KBM-7 (cell line): ENCODE measurements around the gene ENTPD2.

Source experiments
- DNase-seq: peaks from one replicate; pipeline ENCODE4 v3.0.0-alpha.2; 2015
- in situ Hi-C: fragments of 300-500 bp; cut with MboI; formaldehyde crosslinking; loops from 2 replicates; pipeline ENCODE4 v1.14.3; 2020; ENCODE audit warnings: low sequenced_read_pairs, low pct_unique_long_range_greater_than_20kb, mixed read lengths

Gene ENTPD2

DNA sequence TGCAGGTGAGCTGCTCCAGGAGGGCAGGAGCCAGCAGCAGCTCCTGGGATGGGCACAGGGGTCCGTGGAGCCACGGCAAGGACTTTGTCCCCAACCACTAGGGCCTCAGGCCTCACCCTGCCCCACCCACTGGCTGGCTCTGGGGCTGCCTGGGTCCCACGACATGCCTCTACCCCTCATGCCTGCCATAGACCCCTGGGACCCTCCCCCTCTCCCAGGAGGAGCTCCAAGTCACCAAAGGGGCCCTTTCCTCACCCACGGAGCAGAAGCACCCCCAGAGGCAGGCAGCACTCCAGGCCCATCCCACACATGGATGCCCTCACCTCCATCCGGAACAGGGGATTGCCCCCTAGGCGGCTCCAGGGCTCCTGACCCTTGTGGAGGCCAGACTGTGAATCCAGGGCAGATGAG is 32.3 kb downstream of the ENTPD2 start:
- DNase-seq: no peak
- in situ Hi-C loops: no loop called here

DNA sequence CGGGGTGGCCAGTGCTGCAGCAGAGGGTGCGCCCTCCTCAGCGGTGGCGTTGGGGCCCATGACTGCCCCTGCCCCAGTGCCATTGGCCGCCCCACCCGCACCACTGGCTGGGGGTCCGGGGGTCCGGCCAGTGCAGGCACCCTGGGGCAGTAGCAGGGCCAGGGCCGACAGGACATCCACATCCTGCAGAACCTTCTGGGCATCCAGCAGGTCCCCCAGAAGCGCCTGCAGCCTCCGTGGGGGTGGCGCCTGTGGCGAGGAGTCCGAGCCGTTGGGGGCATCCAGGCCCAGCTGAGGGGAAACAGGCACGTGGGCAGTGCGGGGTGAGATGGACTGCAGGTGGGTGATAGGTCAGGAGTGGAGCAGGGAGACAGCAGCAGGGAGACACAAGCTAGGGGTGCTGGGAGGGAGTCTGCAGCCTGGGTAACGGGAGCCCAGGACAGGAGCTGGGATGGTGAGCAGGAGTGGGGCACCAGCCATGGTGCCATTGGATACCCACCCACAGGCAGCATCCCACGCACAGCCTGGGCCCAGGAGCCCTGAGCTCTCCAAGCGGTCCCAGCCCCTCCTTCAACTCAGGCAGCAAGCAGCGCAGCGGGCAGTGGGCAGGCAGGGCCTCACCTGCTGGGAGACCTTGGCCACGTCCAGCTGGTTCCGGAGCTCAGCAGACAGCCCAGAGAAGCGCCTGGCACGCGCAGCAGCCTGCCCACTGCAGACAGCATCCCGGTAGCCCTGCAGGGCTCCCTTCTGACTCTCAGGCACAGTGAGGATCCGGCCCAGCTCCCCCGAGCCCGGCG is 32.9 kb downstream of the ENTPD2 start:
- no peak for DNase-seq
- in situ Hi-C loops: no loop called here

DNA sequence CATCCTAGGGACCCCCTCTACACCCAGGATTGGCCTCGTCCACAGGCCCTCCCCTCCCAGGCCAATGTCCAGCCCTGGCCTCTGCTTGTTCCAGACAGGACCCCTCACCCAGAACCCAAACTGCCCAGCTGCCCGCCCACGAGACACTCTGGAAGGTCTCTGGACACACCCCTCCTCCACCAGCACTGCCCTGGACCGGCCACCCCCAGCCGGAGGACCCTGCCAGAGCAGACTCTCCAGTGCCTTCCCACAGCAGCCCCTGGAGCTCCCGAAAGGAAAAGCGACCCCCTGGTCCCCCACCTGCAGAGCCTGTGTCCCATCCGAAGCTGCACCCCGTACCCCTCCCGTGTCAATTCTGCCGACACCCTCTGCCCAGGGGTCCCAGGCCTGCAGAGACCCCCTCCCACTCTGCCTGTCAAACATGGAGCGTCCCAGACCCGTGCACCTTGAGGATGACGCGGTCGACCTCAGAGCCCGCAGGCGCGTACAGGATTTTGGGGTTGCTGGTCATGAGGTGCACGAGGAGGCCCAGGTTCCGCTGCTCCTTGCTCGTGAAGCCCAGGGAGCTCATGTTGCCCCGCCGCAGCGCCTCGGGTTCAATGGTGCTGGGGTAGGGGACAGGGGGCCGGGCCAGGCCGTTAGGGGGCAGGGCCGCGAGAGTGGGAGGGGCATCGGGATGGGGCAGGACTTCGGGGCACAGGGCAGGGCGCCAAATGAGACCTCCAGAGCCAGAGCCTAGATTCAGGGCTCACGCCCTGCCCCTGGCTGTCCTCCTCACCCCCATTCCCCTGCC is 33.8 kb downstream of the ENTPD2 start:
- DNase-seq: no peak
- in situ Hi-C loops: no loop called here

DNA sequence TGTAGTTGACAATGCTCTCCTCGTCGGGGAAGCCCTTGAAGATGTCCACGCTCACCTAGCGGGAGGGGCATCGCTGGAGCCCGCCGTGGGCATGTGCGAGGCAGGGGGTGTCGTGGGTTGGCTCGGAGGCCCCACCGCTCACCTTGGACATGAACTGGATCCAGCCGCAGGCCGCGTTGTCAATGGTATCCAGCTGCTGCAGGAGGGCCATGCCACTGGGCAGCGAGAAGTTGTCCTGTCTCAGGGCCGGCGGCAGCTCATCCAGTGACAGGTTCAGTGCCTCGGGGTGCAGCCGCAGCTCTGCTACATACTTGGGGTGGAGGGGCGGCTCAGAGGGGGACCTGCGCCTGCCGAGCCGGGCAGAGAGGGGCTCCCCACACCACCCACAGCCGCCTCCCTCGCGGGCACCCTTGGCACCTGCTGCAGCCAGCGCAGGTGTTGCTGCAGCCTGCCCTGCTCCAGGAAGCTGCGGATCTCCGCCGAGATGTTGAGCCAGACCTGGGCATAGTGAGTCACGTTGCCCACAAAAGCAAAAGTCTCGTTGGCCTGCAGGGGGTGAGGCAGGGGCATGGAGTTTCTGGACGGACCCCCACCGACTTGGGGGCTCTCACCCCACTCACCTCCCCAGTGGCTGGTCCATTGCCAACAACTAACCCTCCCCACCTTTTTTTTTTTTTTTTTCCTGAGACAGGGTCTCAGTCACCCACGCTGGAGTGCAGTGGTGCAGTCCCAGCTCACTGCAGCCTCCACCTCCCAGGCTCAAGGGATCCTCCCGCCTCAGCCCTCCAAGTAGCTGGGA is 34.9 kb downstream of the ENTPD2 start:
- in situ Hi-C loops: no loop called here
- no peak for DNase-seq

DNA sequence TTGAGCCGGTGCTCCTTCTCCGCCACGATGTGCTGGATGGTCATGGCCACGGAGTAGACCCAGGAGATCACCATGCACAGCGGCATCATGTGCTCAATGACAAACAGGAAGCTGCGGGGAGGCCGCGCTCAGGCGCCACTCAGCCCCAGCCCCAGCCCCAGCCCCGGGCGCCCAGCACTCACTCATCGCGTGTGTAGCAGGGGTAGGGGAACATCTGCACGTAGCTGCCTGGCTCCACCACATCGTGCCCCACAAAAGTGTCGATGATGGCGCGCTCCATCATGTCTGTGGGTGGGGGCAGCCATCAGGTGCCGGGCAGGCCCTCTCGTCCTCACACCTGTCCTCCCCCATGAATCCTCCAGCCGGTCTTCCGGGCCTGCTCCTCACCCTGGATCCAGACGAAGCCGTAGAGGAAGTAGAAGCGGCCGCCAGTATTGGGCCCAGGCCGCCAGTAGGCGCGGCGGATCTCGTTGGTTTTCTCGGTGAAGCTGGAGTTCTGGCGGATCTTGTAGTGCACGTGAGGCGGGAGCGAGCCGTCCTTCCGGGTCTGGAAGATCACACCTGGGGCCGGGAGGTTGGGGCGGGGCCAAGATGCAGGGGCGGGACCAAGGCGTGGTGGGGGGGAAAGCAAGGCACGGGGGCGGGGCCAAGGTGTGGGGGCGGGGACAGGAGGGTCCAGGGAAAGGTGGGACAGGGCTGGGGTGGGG is 35.9 kb downstream of the ENTPD2 start:
- no peak for DNase-seq
- in situ Hi-C loops: no loop called here

DNA sequence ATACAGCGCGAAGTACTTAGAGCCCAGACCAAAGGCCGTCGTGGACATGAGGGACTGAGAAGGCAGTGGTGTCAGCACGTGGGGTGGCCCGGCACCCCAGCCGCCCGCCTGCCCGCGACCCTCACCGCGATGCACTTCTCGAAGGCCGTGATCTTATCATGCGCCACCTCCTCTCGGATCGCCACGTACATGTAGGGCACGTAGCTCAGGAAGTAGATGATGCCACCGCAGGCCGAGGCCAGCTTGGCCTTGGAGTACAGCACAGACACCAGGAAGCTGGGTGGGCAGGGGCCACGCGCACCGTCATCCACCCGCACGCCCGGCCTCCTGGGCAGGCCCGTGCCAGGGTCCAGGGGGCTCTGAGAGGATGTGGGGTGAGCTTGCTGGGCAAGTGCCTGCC is 36.8 kb downstream of the ENTPD2 start:
- in situ Hi-C loops: no loop called here
- DNase-seq: no peak

DNA sequence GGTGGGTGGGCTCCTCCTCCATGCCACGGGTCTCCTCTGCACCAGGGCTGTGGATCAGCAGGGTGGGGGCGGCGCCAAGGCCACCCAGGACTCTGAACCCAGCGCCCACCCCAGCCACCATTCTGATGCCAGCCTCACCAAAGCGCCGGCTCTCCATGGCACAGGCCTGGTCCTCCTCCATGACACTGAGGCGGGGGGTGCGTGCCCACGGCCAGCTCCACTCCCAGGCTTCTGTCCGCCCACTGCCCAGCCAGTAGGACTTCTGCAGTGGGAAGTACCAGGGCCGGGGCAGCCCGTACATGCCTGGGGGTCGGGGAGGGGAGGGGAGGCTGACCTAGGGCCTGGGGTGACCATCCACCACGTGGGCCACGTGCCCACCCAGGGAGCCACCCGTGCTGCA is 37.4 kb downstream of the ENTPD2 start:
- in situ Hi-C loops: no loop called here
- DNase-seq: no peak

DNA sequence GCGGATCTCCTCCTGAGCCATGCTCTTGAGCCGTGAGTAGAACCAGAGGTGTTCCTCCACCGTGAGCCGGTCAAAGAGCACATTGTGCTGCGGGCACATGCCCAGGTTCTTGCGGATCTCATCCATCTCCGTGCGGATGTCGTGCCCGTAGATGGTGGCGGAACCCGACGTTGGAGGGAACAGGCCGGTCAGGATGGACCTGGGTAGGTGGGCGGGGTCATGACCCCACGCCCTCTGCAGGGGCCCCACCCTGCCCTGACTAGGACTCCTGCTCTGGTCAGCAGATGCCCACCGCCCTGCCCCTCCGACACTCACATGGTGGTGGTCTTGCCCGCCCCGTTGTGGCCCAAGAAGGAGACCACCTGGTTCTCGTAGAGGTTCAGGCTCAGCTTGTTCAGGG is 37.9 kb downstream of the ENTPD2 start:
- no peak for DNase-seq
- in situ Hi-C loops: no loop called here

DNA sequence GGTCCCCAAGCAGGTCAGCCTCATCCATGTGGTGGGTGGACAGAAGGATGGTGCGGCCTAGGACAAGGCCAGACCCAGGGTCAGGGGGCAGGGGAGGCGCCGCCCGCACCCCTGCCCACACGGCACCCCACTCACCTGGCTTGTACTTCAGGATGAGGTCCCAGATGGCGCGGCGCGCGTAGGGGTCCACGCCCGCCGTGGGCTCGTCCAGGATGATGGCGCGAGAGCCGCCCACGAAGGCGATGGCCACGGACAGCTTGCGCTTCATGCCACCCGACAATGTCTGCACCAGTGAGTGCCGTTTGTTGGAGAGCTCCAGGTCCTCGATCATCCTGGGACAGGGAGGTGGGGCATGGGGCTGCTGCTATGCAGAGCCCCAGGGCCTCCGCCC is 38.3 kb downstream of the ENTPD2 start:
- DNase-seq: no peak
- in situ Hi-C loops: no loop called here

DNA sequence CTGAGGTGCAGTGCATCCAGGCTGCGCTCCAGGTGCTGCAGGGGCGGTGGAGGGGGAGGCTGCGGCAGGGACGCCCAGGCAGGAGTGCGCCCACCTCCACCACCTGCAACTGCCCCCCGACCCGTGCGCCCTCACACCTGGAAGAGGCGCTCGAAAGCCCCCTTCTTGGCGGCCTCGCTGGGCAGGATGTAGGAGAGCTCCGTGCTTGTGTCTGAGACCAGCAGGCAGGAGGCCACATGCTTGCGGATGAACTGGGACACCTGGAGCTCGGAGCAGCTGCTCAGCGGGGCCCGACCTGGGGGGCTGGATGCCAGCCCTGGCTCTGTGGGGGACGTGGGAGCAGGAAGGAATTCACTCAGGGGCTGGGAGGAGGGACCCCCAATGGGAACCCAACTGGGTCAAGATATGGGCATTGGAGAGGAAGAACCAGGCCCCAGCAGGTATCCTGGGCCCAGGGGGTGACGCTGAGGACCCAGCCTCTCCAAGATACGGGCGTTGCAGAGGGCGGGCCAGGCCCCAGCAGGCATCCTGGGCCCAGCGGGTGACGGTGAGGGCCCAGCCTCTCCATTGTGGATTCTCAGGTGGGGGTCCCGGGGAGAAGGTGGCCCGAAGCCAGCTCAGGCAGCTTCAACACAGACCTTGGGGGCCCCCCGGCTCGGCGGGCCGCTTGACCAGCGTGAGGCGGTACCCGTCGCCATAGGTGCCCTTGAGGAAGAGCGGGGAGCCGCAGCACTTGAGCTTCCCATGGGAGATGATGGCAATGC is 38.9 kb downstream of the ENTPD2 start:
- in situ Hi-C loops: no loop called here
- DNase-seq: no peak

DNA sequence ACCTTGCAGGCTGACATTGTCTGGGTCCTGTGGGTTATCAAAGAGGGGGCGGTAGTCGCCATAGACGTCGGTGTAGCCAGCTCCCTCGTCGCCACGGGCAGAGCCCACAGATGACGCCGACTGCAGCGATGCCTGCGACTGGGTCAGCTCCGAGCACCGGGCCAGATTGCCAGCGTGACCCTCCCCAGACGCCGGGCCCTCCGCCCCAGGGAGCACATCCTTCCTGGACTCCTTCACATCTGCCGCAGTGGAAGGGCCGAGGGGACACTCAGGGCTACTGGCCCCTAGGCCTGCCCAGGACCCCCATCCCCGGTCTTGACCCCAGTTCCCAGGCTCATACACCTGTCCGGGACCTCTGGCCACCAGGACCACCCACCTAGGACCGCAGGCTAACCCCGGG is 39.7 kb downstream of the ENTPD2 start:
- in situ Hi-C loops: no loop called here
- DNase-seq: no peak

DNA sequence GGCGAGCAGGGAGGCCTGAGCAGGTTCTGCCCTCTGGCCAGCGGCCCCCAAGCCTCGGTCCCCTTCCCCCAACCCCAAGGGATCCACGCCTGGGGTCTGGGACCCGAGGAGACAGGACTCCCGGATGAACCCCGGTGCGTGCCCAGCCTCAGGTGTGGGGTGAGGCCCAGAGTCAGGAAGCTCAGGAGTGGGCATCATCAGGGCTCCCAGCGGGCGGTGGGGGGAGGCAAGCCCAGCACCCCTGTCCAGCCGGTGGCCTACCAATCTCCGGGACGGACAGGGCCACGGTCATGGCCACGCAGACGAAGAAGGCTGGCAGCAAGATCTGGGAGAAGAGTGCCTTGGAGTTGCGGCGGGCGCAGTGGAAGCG is 40.3 kb downstream of the ENTPD2 start:
- in situ Hi-C loops: no loop called here
- DNase-seq: no peak

DNA sequence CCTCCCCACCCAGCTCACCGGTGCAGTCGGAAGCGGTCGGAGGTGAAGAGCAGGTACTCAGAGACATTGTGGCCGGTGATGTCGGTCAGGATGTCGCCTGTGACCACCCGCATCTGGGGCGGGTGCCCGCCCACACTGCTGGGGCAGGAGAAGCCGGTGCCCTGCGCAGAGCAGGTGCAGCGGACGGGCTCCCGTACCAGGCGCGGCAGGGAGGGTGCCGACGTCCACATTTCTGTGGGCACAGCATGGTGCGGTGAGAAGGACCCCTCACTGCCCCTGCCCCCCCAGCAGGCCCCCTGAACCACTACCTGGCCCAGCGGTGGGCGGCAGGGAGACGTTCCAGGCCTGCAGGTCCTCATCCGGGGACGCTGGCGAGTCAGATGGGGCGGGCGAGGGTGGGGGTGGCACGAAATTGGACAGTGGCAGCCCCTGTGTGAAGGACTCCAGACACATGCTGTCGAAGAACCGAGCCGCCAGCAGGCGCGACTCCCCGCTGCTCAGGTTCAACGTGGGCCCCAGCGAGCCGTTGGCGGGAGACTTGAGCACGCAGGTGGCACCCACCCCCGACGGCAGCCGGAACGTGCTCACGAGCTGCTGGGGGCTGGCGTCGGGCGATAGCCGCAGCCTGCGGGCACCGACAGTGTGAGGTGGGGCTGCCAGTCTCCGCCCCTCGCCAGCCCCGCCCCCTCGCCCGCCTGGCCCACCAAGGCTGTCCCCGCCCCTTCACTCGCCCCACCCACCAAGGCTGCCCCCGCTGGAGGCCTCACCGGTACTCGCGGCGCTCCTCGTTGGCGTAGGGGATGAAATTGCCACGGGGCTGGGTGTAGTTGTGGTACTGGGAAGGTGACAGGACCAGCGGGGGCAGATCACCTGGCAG is 40.9 kb downstream of the ENTPD2 start:
- no peak for DNase-seq
- in situ Hi-C loops: no loop called here

DNA sequence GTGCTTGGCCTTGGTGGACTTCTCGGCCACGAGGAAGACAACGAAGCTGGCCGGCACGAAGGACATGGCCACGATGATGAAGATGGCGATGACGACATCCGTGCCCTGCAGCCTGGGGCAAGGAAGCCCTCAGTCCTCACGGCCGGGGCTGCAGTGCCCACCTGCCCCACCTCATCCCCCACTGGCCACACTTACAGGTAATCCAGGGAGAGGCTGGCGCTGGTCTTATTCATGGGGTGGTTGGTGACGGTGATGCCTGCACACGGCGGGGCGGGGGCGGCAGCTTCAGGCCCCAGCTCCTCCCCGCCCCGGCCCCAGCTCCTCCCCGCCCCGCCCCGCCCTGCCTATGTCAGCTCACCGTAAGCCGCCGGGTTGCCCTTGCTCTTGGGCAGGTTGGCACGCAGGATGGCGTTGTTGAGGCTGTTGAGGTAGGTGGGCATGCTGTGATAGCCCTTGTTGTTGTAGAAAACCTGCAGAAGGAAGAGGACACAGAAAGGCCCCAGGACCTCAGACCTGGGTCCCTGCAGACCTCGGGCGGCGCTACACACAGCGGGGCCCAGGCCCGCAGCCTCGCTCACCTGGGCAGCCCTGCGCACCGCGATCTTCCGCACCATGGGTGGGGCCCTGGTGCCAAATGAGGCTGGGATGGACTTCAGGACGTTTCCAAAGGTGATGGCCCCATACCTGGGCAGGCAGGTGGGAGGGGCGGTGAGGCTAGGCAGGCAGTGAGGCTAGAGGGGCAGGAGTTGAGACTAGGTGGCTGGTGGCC is 41.8 kb downstream of the ENTPD2 start:
- in situ Hi-C loops: no loop called here
- DNase-seq: no peak

DNA sequence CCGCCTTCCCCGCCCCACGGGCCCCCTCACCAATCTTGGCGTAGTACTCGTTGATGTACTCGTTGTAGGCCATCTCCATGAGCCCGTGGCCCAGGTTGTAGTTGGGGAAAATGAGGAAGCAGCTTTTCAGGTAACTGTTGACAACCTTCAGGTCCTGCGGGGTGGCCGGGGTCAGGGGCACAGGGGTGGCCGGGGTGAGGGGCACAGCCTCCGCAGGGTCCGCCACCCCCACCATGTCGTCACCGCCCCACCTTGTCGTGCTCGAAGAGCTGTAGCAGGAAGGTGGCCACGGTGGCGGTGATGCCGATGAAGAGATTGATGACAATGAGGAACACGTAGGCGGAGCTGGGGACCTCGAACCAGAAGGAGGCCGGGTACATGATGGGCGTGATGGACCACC is 42.7 kb downstream of the ENTPD2 start:
- no peak for DNase-seq
- in situ Hi-C loops: no loop called here

DNA sequence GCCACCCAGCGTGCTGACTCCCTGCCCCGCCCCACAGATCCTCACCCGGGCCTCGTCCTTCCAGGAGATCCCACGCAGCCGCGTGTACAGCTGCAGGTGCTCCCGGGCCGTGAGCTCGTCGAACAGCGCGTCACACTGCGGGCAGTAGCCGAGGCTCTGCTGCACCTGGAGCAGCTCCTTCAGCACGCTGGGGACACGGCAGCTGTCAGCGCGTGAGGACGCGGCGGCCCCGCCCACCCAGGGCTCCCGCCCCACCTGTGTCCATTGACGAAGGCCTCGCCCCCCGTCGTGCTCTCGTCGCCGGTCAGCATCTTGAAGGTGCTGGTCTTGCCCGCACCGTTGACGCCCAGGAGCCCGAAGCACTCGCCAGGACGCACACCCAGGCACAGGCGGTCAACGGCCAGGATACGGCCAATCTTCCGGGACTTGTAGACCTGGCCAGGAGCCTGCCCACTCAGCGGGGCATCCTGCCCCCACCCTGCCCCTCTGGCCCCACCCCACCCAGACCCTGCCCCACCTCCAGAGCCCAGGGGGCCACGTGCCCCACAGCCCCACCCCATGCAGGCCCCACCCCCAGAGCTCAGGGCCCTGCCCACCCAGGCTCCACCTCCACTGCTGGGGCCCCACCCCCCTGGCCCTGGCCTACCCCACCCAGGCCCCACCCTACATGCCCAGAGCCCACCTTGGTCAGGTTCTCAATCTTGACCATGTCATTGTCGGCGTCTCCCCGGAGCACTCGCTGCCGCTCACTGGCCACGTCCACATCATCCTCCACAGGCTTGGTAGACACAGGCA is 43.7 kb downstream of the ENTPD2 start:
- DNase-seq: no peak
- in situ Hi-C loops: no loop called here
